Activated T-cell treated with anti-CD3 and anti-CD28 coated beads, Interleukin-2, amount 50 U/mL, for 1 hour (primary cell): ENCODE measurements around the gene ANAPC4.

Experiments
- DNase-seq: peaks from one replicate; pipeline ENCODE4 v3.0.0-alpha.2; 2020

Gene ANAPC4

GRCh38 chr4:25377572-25378436 is 741 bp downstream of the ANAPC4 start:
- DNase-seq, result no peak

- DNase-seq, result no peak
Observed at GRCh38 chr4:25378437-25378743, 1.3 kb downstream of the ANAPC4 start.

- DNase-seq, result no peak
Observed at GRCh38 chr4:25379591-25379990, 2.5 kb downstream of the ANAPC4 start.

DNA sequence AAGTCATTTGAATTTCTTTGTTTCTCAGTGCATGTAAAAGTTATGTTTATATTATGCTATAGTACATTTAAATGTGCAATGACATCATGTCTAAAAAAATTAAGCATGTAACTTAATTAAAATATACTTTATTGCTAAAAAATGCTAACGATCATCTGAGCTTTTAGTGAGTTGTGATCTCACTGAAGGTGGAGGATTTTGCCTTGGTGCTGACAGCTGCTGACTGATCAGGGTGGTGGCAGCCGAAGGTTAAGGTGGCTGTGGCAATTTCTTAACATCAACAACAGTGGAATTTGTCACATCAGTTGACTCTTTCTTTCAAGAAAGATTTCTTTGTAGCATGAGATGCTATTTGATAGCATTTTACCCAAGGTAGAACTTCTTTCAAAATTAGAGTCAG is 6.6 kb downstream of the ANAPC4 start:
- DNase-seq, result no peak

- DNase-seq, result no peak
Observed at GRCh38 chr4:25386926-25387325, 9.9 kb downstream of the ANAPC4 start.

DNA sequence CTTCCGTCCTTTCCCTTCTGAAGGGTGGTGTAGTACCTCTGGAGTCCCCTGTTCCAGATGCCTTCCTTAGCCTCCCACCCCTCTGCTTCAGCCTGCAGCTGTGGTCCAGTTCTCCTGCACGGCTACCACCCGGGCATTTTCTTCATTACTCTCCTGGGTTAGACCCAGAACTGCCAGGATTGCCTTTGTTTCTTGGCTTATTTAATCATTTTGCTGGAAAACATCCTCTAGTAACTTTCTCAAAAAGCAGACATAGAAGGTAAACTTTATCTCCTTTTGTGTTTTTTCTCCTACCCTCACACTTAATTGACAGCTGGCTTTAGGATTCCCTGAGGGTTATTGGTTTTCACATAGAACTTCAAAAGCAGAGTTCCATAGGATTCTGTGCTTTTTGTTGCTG is 20.2 kb downstream of the ANAPC4 start:
- DNase-seq, result no peak

- DNase-seq, result no peak
Observed at GRCh38 chr4:25399510-25399909, 22.4 kb downstream of the ANAPC4 start.

DNA sequence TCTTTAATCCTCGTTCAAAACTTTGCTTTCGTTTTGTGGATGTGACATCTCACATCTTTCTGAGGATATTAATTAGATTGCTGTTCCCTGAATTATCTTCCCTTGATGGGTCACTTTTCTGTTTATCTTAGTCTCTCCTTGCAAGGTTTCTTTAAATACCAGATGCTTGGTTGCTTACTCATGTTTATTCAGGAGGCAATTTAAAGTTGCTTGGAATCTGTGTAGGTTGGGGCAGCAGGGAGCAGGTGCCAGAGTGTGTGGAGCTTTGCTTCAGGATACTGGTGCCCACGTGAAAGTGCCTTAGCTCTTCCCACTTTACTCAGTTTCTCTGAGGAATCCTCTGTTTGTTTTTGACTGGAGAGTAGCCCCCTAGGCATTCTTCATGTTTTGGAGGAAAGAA is 24.0 kb downstream of the ANAPC4 start:
- DNase-seq, result no peak

DNA sequence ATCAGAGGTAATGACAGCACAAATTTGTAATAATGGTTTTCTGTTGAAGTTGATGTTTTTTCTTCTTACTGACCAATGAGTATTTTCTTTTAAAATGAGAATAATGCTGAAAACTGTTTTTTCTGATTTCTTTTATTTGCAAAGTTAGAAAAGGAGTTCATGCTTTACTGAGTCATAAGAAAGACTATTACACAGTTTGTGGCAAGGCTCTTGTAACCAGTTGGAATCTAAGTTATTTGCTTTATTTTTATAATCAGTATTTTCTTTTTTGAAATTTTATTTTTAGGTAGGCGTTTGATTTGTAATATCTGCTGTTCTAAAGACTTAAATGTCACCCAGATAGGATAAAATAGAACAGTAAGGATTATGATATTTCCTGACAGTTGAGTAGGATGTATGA is 25.5 kb downstream of the ANAPC4 start:
- no peak for DNase-seq

DNA sequence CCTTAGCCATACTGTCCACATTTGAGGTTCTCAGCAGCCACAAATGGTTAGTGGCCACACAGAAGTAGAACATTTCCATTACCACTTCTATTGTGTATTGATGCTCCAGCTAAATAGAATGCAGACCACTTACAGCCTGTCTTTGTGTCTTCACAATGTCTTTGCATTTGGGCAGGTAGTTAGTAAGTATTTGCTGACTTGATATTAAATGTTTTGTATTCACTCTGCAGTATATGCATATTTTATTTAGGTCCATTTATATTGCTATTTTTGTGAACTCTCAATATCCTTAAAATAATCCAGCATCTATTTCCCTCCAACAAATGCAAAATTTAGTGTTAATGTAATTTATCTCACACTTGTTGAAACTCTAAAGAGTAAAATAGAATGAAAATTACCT is 26.6 kb downstream of the ANAPC4 start:
- DNase-seq, result no peak

- no peak for DNase-seq
Observed at GRCh38 chr4:25405453-25405852, 28.4 kb downstream of the ANAPC4 start.

- no peak for DNase-seq
Observed at GRCh38 chr4:25406081-25406692, 29.1 kb downstream of the ANAPC4 start.

DNA sequence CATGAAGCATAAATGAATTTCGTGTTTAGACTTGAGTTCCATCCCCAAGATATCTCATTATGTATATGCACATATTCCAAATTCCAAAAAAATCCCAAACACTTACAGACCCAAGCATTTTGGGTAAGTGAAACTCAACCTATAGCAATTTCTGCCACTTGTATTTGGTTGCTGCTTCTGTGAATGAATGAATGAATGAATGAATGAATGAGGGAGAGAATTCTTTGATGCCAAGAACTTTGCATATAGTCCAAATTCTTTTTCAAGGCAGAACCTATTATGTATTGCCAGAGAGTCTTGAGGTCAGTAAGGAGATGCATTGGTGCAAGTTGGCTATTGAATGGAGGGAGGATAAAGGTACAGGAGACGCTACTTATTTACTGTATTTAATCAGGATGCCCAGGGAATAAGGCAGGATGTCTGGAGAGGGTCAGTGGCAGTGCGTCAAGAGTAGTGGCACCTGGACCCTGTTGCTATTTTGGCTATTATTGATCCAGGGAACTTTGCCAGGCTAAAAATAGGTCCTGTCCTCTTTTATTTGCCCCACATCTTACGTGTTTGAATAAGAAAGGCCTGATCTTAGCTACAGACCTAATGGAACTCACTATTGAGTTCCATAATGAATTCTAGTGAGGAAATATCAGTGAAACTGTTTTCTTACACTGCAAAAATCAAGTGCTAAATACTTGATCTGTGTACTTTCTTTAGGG is 33.9 kb downstream of the ANAPC4 start:
- no peak for DNase-seq

- no peak for DNase-seq
Observed at GRCh38 chr4:25413261-25413660, 36.2 kb downstream of the ANAPC4 start.

- DNase-seq, result no peak
Observed at GRCh38 chr4:25417014-25417413, 40.0 kb downstream of the ANAPC4 start.

GRCh38 chr4:25420931-25421330 is 43.9 kb downstream of the ANAPC4 start:
- no peak for DNase-seq

DNA sequence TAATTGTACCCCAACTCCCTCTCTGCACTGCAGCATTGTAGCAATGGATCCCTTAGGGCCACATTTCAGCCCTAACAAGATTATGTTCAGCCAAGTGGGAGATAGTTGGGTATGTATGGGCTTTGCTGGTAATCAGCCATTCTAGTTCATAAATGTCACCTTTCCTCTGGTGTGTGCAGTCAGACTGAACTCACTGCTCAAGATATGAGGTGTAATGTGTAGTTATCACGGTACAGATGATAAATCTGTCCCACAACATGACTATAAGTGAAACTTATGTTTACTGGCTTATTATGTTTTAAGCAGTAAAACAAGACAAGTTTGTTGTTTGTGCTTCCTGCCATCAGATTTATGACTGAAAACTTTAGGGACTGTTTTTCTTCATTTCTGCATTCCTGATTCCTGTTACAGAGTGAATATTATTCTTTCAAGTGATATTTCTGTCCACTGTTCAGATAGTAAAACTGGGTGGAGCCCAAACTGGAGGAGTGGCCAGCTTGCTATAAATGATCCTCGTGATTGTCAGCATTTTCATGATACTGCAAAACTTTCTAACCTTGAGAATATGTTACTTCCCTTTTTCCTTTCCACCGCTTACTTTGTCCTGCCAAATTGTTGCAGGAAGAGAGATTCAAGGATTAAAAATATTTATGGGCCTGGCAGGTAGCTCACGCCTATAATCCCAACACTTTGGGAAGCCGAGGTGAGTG is 44.9 kb downstream of the ANAPC4 start:
- DNase-seq, result no peak

DNA sequence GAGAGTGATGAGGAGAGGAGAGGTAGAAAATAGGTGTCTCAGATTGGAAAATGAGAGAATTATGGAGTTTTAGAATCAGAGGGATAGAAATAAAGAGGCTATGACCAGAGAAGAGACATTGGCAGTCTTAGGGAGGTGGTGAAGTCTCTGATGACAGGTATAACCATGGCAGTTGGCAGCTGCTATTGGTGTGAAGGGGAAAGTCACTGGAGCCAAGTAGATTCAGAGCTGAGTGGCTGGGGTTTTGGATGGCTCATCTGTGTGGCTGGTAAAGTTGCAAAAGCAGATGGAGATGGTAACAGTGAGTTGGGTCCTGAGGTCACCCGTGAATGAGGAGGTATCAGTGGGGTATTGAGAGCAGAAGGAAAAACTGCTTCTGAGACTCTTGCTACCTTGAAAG is 46.5 kb downstream of the ANAPC4 start:
- no peak for DNase-seq

DNA sequence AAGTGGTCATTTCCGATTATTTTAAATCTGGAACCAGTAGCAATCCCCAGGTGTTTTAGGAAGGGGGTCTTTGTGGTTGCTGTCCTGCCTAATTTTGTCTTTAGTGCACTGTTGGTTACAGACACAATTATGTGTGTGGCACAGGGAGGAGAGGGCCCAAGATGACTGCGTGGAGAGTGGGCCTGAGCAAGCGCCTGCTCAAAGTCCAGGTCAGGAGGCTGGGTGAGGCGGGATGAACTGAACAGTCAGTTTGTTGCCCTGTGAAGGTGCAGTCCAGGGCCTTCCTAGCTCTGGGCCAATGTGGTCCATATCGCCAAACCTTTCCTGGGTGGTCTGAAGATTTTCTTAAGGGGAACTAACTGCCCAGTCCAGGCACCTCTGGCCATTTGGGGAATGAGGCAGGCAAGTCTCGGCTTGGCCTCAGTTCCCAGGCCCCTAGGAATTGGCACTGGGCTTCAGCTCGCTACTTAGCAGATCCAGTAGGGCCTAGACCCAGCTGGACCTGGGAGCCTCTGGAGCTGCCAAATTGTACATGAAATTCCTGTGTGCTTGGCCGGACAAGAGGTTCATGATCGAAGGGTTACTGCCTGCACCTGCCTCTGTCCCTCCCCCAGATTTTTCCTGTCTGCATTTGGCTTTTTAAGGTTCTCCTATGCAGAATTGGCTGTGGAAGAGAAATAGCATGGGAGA is 47.6 kb downstream of the ANAPC4 start:
- DNase-seq, result no peak

DNA sequence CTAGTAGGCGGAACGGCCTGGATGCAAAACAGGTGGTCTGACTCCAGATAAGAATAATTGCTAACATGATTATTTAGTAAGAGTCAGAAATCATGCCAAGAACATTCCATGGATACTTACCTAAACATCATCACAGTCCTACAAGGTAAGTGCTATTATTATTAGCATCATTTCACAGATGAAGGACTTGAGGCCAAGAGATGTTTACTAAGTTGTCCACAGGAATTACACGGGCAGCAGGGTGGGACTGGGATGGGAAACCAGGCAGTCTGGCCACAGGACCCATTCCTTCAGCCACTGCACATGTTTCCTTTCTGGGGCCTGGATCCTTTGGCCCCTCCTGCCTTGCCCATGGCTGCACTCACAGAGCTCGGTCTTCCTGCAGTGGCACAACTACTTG is 48.3 kb downstream of the ANAPC4 start:
- DNase-seq, result no peak

- DNase-seq, result no peak
Observed at GRCh38 chr4:25427871-25428270, 50.8 kb downstream of the ANAPC4 start.

DNA sequence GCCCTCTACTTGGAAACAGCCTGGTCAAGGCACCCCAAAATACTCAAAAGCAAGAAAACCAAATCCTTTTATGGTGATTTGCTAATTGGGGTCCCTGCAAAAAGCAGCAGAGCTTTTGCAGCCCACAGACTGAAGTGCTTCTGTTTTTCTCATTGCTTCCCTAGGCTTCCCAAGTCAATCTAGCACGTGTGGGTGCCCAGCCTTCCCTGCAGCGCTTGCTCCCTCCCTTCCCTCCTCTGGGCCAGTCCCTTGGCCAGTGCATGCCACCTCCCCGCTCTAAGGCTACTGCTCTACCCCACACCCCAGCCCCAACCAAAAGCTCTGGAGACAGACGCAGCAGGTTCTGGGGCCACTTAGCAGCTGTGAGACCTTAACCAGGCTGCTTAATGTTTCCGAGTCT is 53.6 kb downstream of the ANAPC4 start:
- no peak for DNase-seq
